ENCODE measurements around the gene RAI14. TPM values are rescaled to one million over a fixed set of nuclear protein-coding genes. Genes with fewer than 3 reads are reported as not detected.

The RAI14 gene
- total and polyA plus RNA-seq, 2 donors (not counting 3 experiments of a cell fraction or from before 2014, with no cell fraction given) = 114 to 369 TPM

GRCh38 chr5:34787035-34787434, 130.9 kb downstream of the RAI14 start:
- H3K36me3 ChIP-seq (ENCODE audit: control insufficient read depth in 2 of 2, extremely low read depth in 1 of 2, insufficient read depth in 2 of 2, low read length in 2 of 2) = no peaks in the 10 kb centered on the region
- H3K79me2 ChIP-seq (ENCODE audit: control insufficient read depth, insufficient read depth, low read length) = peaks cover 50% of the 10 kb centered on the region
- peaks cover 42% of the 10 kb centered on the region for H3K4me1 ChIP-seq (ENCODE audit: control insufficient read depth, extremely low read depth, insufficient read depth, low read length)
- H4K20me1 ChIP-seq (replicated peaks; ENCODE audit: control insufficient read depth, extremely low read depth, insufficient read depth, low read length) = no peaks in the 10 kb centered on the region
- no peaks in the 10 kb centered on the region for H3K9me1 ChIP-seq (replicated peaks; ENCODE audit: control insufficient read depth, extremely low read depth, insufficient read depth, low read length)
- H3K4me2 ChIP-seq (ENCODE audit: insufficient read depth, low read length) = no peak overlapping the region
- ChIA-PET CTCF (no interaction called here), POLR2A (no interaction called here)
- no peak overlapping the region for H3K9ac ChIP-seq (replicated peaks; ENCODE audit: extremely low read depth, insufficient read depth, low read length)
- no TSS peak for BruUV-seq (replicated peaks)
- no peak overlapping the region for H3K27ac ChIP-seq (ENCODE audit: insufficient read depth, low read depth, low read length)
- no peak overlapping the region for H2AFZ ChIP-seq (ENCODE audit: low read depth, low read length)
- dilution Hi-C loops (cut with MboI; ENCODE audit: extremely low pct_ligation_motif_present, low sequenced_read_pairs) = no loop called here
- no peak overlapping the region for H3K4me3 ChIP-seq (replicated peaks in 1 of 3; ENCODE audit: insufficient read depth in 1 of 3, low read depth in 1 of 3, low read length in 3 of 3)
- no peaks in the 10 kb centered on the region for H3K9me3 ChIP-seq (replicated peaks; ENCODE audit: control insufficient read depth, insufficient read depth, low read length)
- no peak for FAIRE-seq
- intact Hi-C loops (cut with micrococcal nuclease) = loop anchor here (5.0 kb wide), 4 partner anchors 130 to 300 kb away; partner anchors contain the start of gene RAI14
- TF ChIP-seq EZH2 (IDR thresholded peaks at IDR 0.05; ENCODE audit: borderline replicate concordance, low read depth, low read length, severe bottlenecking) = no peak
- H3K27me3 ChIP-seq (ENCODE audit: control insufficient read depth in 2 of 2, insufficient read depth in 2 of 2, low read length in 2 of 2) = no peaks in the 10 kb centered on the region
- DNase-seq (ENCODE audit: low read depth, low spot score) = no peak

- intact Hi-C loops (cut with micrococcal nuclease) (loop anchor here (2.0 to 5.0 kb wide), 5 partner anchors 72 to 302 kb away; partner anchors contain the start of gene RAI14), dilution Hi-C loops (cut with MboI; ENCODE audit: extremely low pct_ligation_motif_present, low sequenced_read_pairs) (no loop called here)
- Histone ChIP-seq H3K4me2 (ENCODE audit: insufficient read depth, low read length) (peak overlapping the region; percentile 31), H4K20me1 (replicated peaks; ENCODE audit: control insufficient read depth, extremely low read depth, insufficient read depth, low read length) (no peaks in the 10 kb centered on the region), H3K9me1 (replicated peaks; ENCODE audit: control insufficient read depth, extremely low read depth, insufficient read depth, low read length) (no peaks in the 10 kb centered on the region), H2AFZ (ENCODE audit: low read depth, low read length) (no peak overlapping the region), H3K4me3 (replicated peaks in 1 of 3; ENCODE audit: insufficient read depth in 1 of 3, low read depth in 1 of 3, low read length in 3 of 3) (no peak overlapping the region), H3K27me3 (ENCODE audit: control insufficient read depth in 2 of 2, insufficient read depth in 2 of 2, low read length in 2 of 2) (no peaks in the 10 kb centered on the region), H3K9me3 (replicated peaks; ENCODE audit: control insufficient read depth, insufficient read depth, low read length) (no peaks in the 10 kb centered on the region), H3K27ac (ENCODE audit: insufficient read depth, low read depth, low read length) (peak overlapping the region; percentile 81), H3K36me3 (ENCODE audit: control insufficient read depth in 2 of 2, extremely low read depth in 1 of 2, insufficient read depth in 2 of 2, low read length in 2 of 2) (no peaks in the 10 kb centered on the region), H3K9ac (replicated peaks; ENCODE audit: extremely low read depth, insufficient read depth, low read length) (no peak overlapping the region), H3K4me1 (ENCODE audit: control insufficient read depth, extremely low read depth, insufficient read depth, low read length) (peaks cover 46% of the 10 kb centered on the region), H3K79me2 (ENCODE audit: control insufficient read depth, insufficient read depth, low read length) (peaks cover 53% of the 10 kb centered on the region)
- CTCF ChIA-PET = interaction anchor here (0.9 to 1.2 kb wide), 3 partner anchors 30 to 290 kb away, joined by 3 read pairs; no protein-coding TSS in a partner anchor
- peak; percentile 67 for FAIRE-seq
- BruUV-seq (replicated peaks) = no TSS peak
- TF ChIP-seq POLR2A (IDR thresholded peaks at IDR 0.05; ENCODE audit: low read depth, low read length) (peak; percentile 84), JUN (IDR thresholded peaks at IDR 0.05; ENCODE audit: borderline replicate concordance, insufficient read depth, insufficient read length, low read depth) (peak; percentile 79), CTCF (IDR thresholded peaks at IDR 0.05; ENCODE audit: extremely low read depth in 1 of 2, insufficient read depth in 1 of 2, low read depth in 1 of 2, low read length in 2 of 2) (no peak), MYC (IDR thresholded peaks at IDR 0.05; ENCODE audit: low read depth, low read length) (no peak), GATA2 (IDR thresholded peaks at IDR 0.05; ENCODE audit: insufficient read depth, insufficient read length, low read depth, low read length) (peak; percentile 98), EZH2 (IDR thresholded peaks at IDR 0.05; ENCODE audit: borderline replicate concordance, low read depth, low read length, severe bottlenecking) (no peak), FOS (IDR thresholded peaks at IDR 0.05; ENCODE audit: borderline replicate concordance, insufficient read depth, low read length) (peak; percentile 86), MAX (IDR thresholded peaks at IDR 0.05; ENCODE audit: insufficient read depth, insufficient read length) (no peak), POLR2AphosphoS5 (IDR thresholded peaks at IDR 0.05; ENCODE audit: insufficient read depth, low read depth, low read length) (peak; percentile 90)
- peak; percentile 95 for DNase-seq (ENCODE audit: low read depth, low spot score)
- POLR2A ChIA-PET = no interaction called here
Observed at GRCh38 chr5:34789021-34789531, 132.9 kb downstream of the RAI14 start.

All from endothelial cell of umbilical vein (primary cell).